ENCODE measurements around the gene PRCC.
"Not testable (repeated sequence)": the region's sequence is repeated elsewhere in the genome, so short reads cannot be mapped to it uniquely, and the experiment has no call there.

The PRCC gene

DNA sequence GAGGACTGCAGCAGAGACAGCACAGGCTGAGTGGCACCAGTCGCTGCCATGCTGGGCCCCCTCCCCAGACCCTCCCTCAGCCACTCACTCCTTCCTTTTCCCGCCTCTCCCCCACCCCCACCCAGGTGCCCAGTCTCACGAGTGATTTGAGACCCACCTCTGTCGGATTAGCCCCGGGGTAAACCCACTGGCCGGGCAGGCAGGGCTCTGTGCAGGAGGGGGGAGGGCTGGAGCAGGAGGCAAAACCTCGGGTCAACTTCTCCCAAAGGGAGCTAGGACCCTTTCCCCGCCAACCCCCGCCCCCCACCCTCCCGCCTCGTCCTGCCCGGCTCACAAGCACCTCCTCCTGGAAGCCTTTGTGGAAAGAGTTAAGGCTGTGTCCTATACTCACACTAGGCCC, 23.0 kb upstream of the PRCC start:
- DNase-seq (ENCODE audit: low read depth in 2 of 2, low spot score in 1 of 2) = no peak

DNA sequence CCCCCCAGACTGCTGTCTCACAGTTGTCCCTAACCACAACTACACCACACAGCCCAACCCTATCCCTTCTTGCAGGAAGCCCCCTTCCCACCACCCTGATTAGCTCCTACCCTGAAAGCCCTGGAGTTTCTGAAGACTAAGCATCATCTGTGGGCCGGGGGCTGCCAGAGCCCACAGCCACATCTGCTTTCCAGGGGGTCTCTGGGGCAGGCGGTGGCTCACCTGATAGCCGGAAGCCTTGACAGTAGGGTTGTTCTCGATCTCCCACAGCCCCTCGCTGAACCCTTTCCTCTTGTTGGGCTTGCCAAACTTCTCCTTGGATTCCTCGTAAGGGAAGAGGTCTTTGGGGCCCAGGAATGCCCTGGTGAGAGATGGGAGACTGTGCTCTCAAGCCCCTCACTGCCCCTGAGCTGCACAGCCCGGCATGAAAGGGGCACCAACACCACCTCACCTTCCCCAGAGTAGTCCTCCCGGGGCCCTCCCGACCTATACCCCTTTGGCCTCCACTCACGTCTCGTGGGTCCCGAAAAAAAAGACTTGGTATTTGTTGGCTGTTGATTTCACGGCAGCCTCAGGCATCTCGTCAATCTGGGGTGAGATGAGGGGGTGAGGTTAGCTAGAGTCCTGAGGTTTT, 22.4 kb upstream of the PRCC start:
- no peak for DNase-seq (ENCODE audit: low read depth in 2 of 2, low spot score in 1 of 2)

DNA sequence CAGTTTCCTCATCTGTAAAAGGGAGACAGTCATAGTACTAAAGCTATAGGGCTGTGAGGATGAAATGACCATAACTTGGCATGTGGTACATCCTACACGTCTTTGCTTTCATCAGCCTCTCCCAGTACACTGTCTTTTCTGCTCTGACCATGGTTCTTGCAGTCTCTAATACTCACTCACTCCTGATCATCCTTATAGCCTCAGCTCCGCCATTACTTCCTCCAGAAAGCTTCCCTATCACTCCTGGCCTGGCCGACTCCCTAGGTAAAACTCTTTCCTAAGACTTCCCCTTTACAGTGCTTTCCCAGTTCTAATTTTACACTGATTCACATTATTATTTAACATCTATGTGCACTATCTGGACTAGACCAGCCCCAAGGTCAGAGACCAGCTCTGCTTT, 21.5 kb upstream of the PRCC start:
- DNase-seq (ENCODE audit: low read depth in 2 of 2, low spot score in 1 of 2) = no peak

GRCh38 chr1:156746406-156746727, 21.0 kb upstream of the PRCC start:
- DNase-seq (ENCODE audit: low read depth in 2 of 2, low spot score in 1 of 2) = no peak

GRCh38 chr1:156746728-156747631, 20.4 kb upstream of the PRCC start:
- DNase-seq (ENCODE audit: low read depth in 2 of 2, low spot score in 1 of 2) = no peak

DNA sequence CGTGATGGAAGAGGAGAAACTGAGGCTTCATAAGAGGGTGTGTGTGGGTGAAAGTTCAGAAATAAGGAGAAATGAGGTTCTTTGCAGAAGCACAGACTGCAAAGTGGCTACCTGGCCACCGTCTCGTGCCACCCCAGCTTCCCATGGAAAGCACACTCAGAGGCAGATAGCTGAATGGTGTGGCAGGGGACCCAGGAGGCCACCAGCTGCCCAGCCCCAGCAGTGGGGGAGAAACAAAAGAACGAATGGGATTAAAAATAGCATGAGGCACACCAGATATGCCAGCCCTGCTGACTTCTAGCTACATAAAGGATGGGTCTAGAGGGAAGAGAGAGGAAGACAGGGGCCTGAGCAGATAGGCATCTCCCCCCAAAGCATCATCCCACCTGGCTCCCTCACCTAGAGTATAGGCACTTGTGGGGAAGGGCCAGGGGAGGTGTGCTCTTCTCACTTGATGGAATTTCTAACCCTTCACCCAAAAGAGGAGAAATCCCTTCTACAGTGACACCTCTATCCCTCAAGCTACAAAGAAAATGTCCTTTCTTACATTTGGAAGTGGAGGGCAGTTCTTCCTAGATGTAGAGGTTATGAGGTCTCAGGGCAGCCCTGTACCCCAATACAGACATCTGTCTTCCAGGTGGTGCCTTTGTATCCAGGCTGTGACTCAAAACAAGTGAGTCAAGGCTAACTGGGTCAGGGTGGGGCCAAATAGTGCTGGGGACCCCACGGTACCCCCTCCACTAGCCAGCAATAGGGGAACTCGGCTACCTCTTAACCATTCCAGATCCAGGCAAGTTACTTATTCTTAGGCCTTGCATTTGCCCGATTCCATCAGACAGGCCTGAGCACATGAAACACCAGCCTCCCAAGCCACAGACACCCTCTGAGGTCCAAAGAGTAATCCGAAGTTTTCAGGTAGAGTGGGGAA, 19.3 kb upstream of the PRCC start:
- DNase-seq (ENCODE audit: low read depth in 2 of 2, low spot score in 1 of 2) = no peak

DNA sequence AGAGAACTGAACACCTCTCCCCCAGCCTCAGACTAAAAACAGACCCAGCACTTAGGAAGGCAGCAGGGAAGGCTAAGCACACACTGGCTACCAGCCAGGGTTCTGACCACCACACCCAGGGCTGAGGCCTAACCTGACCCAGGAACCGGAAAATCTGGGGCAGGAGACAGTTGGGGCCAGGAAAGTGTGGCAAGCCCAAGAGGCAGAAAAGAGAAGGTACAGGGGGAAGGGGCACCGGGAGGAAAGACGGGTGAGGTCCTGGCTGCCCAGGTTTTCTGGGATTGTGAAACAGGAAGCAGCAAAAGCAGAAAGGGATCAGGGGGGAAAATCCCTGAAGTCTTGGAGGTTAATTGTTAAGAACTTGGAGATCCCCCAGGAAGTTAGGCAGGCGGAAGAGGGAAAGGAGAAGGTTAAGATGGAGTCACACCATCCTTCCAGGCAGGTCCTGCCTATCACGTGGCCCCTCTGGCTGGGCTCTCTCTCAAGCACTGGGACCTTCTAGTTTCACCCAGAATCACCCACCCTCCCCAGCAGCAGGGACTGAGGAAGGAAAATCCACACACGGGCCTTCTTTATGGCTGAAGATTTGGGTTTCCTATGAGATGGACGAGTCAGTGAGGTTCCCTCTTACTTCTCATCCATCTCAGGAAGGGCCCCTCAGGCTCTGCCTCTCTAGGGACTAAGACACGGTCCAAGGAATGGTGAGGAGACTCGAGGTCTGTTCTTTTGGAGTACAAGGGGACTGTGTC, 18.5 kb upstream of the PRCC start:
- DNase-seq (ENCODE audit: low read depth in 2 of 2, low spot score in 1 of 2) = no peak

GRCh38 chr1:156749419-156750118, 17.8 kb upstream of the PRCC start:
- DNase-seq (ENCODE audit: low read depth in 2 of 2, low spot score in 1 of 2) = no peak

GRCh38 chr1:156750191-156750672, 17.1 kb upstream of the PRCC start:
- no peak for DNase-seq (ENCODE audit: low read depth in 2 of 2, low spot score in 1 of 2)

DNA sequence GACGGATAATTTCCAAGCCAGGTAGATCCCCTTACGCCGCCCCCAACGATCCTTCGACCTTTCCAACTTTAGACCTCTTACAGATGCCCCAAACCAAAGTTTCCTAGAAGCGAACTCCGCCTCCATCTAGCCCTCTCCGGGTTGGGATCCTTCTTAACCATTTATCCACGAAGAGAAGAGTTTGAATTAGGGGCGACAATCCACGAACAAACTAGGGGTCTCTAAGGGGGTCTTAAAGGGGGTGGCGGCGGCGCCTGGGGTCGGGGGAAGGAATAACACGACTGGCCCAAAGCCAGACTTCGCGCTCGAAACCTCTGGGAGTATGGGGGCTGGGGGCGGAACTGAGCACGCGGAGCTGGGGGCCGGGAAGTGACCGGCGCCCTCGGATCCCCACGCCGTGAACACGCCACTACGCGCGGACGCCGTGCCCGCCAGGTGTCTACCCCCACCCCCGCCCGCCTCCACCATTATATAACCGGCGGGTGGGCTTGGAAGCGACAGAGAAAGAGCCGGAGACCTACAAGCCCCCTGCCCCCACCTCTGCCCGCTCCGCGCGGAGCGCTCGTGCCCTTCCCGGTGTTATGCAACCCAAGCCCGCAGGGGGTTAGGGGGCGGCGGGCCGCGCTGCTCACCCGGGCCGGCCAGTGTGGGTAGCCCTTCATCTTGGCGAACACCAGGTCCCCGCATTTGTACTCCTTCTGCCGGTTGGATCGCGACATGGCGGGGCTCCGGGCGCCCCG, 16.5 kb upstream of the PRCC start:
- no peak for DNase-seq (ENCODE audit: low read depth in 2 of 2, low spot score in 1 of 2)

- no peak for DNase-seq (ENCODE audit: low read depth in 2 of 2, low spot score in 1 of 2)
Measured at GRCh38 chr1:156751451-156751756, 15.9 kb upstream of the PRCC start, which contains the start of gene HDGF. Gene HDGF (minus strand): TSS chr1:156751675. CDS start chr1:156751429, 246 bp downstream.

GRCh38 chr1:156751757-156752481, 15.4 kb upstream of the PRCC start:
- peak; percentile 94 to 96 for DNase-seq (ENCODE audit: low read depth in 2 of 2, low spot score in 1 of 2)

DNA sequence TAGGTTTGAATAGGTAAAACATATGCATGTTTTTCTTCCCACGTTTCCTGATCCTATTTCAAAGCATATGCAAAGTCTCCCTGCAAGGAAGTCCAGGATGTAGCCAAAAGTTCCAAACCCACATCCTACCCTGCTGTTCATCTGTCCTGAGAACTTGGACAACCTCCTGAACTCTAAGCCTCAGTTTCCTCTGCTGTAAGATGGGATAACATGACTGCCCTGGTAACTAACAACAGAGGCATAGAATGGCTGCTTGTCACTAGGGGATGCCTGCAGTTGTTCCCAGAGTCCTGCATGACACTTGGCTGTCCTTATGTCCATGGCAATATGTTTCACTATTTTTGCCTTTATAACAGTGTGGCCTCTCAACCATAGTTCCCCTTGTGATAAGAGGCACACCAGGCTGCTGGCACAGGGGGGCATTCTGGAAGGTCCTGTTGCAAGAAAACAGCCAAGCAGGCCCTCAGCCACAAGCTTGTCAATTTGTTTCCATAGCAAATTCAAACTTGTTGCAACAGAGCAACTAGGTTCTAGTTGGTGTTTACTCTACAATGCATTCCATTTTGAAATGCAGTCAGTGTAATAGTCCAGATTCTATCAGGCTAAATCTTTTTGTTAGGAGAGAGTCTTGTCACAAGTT, 14.4 kb upstream of the PRCC start:
- DNase-seq (ENCODE audit: low read depth in 2 of 2, low spot score in 1 of 2) = no peak

GRCh38 chr1:156754219-156754618, 13.1 kb upstream of the PRCC start:
- no peak for DNase-seq (ENCODE audit: low read depth in 2 of 2, low spot score in 1 of 2)

DNA sequence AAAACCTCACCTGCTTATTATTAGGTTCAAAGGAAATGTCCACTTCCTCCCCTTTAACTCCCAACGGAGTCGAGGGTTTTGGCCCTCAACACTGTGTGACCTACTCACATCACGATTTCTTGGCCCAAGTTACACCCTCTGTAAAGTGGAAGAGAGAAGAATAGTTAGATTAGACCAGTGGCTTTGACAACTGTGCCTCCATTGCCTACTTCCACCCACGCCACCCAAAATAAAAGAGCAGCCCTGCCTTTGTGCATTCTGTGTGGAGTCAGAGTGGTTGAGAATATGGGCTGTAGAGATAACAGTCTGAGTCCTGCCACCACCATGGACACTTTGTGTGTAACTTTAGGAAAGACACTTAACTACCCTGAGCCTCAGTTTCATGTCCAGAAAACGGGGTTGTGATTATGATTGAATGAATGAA, 11.8 kb upstream of the PRCC start:
- DNase-seq (ENCODE audit: low read depth in 2 of 2, low spot score in 1 of 2) = no peak

DNA sequence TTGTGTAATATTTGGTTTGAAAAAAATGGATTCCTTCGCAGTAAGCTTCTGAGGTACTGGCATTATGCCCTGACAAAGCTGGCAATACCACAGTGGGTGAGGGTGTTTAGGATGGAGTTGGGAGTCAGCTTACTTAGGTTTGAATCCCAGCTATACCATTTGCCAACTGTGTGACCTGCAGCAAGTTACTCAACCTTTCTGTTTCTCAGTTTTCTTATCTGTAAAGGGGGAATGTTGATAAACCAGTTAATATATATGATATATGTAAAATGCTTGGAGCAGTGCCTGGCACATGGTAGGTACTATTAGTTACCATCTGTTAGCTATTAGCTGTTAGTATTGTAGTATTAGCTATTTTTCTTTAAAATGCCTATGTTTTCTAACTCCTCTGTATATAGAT, 11.0 kb upstream of the PRCC start:
- no peak for DNase-seq (ENCODE audit: low read depth in 2 of 2, low spot score in 1 of 2)

DNA sequence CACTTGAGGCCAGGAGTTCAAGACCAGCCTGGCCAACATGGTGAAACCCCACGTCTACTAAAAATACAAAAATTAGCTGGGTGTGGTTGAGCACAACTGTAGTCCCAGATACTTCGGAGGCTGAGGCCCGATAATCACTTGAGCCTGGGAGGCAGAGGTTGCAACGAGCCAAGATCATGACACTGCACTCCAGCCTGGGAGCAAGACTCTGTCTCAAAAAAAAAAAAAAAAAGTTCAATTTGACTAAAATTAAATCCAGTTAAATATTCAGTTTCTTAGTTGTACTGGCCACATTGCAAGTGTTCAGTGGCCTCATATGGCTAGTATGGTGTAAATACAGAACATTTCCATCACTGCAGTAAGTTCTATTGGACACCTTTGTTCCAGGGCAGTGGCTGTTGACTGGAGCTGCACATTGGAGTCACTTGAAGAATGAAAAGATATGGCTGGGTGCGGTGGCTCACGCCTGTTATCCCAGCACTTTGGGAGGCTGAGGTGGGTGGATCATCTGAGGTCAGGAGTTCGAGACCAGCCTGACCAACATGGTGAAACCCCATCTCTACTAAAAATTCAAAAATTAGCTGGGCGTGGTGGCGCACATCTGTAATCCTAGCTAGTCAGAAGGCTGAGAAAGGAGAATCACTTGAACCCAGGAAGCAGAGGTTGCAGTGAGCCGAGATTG, 9.6 kb upstream of the PRCC start:
- DNase-seq (ENCODE audit: low read depth in 2 of 2, low spot score in 1 of 2) = not testable (repeated sequence)

All from stimulated activated CD8-positive, alpha-beta memory T cell treated with anti-CD3 and anti-CD28 coated beads, Interleukin-4, amount 100 ng/mL, for 1 hour (primary cell).